Bronchial epithelial cell (primary cell): Measurements from ENCODE around the gene FBXL17. TPM values are rescaled to one million over a fixed set of nuclear protein-coding genes. Genes with fewer than 3 reads are reported as not detected.

Experiments used
- DNase-seq: peaks from one replicate; pipeline ENCODE4 v3.0.0-alpha.2; 2010; ENCODE audit warnings: low read depth
- FAIRE-seq: peaks from 2 replicates; lab custom pipeline; 2011; peaks lifted over from hg19 to GRCh38; lab: Jason Lieb, UNC
- H3K27me3 ChIP-seq: 2 replicates; pipeline ENCODE4 v1.5.1; 2011; ENCODE audit warnings: low read length; ENCODE audit not compliant: control insufficient read depth, insufficient read depth
- H3K36me3 ChIP-seq: 2 replicates; pipeline ENCODE4 v1.5.1; 2011; ENCODE audit warnings: low read length; ENCODE audit not compliant: control insufficient read depth, insufficient read depth
- H3K4me3 ChIP-seq: 2 replicates; pipeline ENCODE4 v1.5.1; 2011; ENCODE audit warnings: mild to moderate bottlenecking, low read depth, low read length, control low read depth
- total RNA-seq: library from RNA; depleted of rRNA; stranded (reverse); fragments of >200 nt; gene quantifications from 2 replicates; pipeline ENCODE4 v1.2.1, GENCODE V29; 2014
- TF ChIP-seq, protein P1 (sequence below): IDR thresholded peaks from 2 replicates; pipeline ENCODE4 v1.5.1; 2011; ENCODE audit warnings: mild to moderate bottlenecking, moderate library complexity, low read length, control low read depth, inconsistent platforms; ENCODE audit not compliant: insufficient read depth, severe bottlenecking

Gene FBXL17
- total RNA-seq, 1 donor from 2014 or later: 6.6 TPM

DNA sequence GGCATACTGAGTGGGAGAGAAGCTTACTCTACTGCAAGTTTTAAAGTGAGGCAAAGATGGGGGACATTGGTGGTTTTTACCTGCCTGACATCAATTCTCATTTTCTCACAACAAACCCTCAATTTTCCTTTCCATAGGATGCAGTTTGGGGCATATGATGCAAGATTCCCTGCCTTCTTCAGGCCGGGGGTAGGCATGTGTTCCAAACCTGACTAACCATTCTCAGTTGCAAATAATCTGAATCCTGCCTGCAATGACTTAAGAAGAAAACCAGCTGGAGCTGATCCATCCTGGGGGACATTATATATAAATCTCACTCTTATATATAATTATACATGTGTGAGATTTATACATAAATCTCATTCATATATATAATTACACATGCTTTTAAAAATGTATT lies 487.5 kb downstream of the FBXL17 start:
- FAIRE-seq (no peak), DNase-seq (no peak)

DNA sequence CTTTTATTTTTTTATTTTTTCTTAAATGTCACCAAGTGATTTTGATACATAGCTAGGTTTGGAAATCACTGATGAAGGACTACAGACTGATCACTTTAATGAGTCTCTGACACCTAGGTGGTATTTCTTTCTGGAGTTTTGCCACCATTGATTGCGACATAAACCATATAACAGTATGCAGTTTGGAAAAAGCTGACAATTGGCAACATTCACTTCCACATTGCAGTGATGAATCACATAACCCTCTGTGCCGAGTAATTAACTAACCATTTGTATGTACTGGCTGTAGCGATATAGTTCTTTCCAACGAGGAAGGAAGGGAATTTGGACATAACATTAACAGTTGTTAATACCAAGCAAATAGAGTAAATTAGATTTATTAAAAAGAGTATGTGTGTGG lies 488.3 kb downstream of the FBXL17 start:
- no peaks in the 10 kb centered on the region for H3K36me3 ChIP-seq
- TF ChIP-seq, protein P1, sequence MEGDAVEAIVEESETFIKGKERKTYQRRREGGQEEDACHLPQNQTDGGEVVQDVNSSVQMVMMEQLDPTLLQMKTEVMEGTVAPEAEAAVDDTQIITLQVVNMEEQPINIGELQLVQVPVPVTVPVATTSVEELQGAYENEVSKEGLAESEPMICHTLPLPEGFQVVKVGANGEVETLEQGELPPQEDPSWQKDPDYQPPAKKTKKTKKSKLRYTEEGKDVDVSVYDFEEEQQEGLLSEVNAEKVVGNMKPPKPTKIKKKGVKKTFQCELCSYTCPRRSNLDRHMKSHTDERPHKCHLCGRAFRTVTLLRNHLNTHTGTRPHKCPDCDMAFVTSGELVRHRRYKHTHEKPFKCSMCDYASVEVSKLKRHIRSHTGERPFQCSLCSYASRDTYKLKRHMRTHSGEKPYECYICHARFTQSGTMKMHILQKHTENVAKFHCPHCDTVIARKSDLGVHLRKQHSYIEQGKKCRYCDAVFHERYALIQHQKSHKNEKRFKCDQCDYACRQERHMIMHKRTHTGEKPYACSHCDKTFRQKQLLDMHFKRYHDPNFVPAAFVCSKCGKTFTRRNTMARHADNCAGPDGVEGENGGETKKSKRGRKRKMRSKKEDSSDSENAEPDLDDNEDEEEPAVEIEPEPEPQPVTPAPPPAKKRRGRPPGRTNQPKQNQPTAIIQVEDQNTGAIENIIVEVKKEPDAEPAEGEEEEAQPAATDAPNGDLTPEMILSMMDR: no peak
- FAIRE-seq (no peak), DNase-seq (peak; percentile 84)
- H3K27me3 ChIP-seq: no peaks in the 10 kb centered on the region
- H3K4me3 ChIP-seq: no peak overlapping the region

More for the DNA sequence above, 487.5 kb downstream of the FBXL17 start:
- Histone ChIP-seq H3K27me3 (no peaks in the 10 kb centered on the region), H3K4me3 (no peak overlapping the region), H3K36me3 (no peaks in the 10 kb centered on the region)
- TF ChIP-seq, protein P1: no peak

DNA sequence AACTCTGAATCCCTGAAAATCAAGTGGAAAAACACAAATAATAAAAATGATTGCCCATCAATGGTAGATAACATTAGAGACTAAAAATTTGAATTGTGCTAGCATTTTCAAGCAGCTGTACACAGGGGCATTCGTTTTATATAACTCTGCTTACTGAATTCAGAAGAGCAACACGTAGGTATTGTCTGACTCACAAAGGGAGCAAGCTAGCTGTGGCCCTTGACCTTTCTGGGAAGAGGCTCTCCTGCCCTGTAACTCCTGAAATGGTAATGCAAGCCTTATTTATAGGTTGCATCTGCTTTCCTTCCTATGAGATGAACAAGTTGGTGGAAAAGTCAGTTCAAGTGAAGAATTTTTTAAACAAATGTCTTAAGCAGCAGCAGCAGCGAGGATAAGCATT lies 492.5 kb downstream of the FBXL17 start:
- DNase-seq (no peak), FAIRE-seq (no peak)
- TF ChIP-seq, protein P1: no peak

DNA sequence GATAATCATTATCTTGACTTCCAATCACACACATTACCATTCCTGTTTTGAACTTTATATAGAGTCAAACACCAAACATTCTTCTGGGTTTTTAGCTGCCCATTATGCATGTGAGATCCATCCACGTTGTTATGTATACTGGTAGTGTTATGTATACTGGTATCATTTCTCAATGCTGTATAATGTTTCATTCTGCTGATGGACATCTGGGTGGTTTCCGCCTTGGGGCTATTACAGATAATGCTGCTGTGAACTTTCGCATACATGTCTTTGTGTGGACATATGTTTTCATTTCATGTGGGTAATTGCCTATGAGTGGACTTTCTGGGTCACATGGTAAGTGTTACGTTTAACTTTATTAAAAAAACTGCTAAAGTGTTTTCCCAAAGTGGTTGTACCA lies 493.4 kb downstream of the FBXL17 start:
- Histone ChIP-seq H3K4me3 (no peak overlapping the region), H3K36me3 (no peaks in the 10 kb centered on the region), H3K27me3 (no peaks in the 10 kb centered on the region)
- TF ChIP-seq, protein P1: no peak
- DNase-seq (no peak), FAIRE-seq (no peak)

More for the DNA sequence above, 492.5 kb downstream of the FBXL17 start:
- Histone ChIP-seq H3K4me3 (no peak overlapping the region), H3K27me3 (no peaks in the 10 kb centered on the region), H3K36me3 (no peaks in the 10 kb centered on the region)

DNA sequence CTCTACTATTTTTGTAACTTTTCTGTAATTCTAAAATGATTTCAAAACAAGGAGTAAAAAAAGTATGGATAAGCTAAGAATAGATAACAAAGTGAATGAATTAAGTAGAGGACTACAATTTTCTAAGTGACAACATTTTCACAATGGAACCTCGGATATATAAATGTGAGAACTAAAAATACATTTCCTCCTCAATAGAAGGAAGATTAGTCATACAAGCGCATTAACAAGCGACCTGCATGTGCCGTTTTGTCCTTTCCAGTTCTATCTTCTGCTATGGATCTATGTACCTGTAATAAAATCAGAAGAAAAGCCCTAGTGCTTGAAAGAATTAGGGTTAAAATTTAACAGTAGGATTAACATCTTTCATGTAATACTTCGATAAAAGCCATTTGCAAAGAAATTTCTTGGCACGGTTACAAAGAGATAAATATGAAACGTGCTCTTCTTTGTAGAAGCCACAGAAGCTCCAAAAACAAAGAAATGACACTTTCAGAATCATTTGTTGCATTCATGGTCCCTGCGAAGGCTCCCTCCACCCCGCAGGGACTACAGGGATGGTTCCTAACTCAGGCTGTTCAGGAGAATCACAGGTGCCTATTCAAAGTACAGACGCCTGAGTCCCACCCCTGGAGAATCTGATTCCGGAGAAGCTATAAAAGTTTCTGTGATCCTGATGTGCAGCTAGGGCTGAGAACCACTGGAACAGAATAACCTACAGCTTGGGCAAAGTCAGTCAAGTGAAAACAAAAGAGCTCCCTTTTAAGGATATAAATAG lies 494.5 kb downstream of the FBXL17 start:
- TF ChIP-seq, protein P1: no peak
- DNase-seq (peak; percentile 12), FAIRE-seq (no peak)
- Histone ChIP-seq H3K36me3 (no peaks in the 10 kb centered on the region), H3K27me3 (no peaks in the 10 kb centered on the region), H3K4me3 (no peak overlapping the region)
